Ascending aorta (tissue), 2 donors: ENCODE results near the gene BSPH1. TPM values are rescaled to one million over a fixed set of nuclear protein-coding genes. Genes with fewer than 3 reads are reported as not detected.

Source experiments
- DNase-seq, 2 donors: peaks; one replicate each; pipeline ENCODE4 v3.0.0-alpha.2; 2019; ENCODE audit warnings: low spot score in 2 of 2
- H3K27ac ChIP-seq, 2 donors: fragments of 200-600 bp; sonication (generic); one replicate each; pipeline ENCODE4 v1.5.1; 2016 to 2017; ENCODE audit warnings: mild to moderate bottlenecking in 1 of 2
- H3K27me3 ChIP-seq: fragments of 200-600 bp; sonication (generic); one replicate; pipeline ENCODE4 v1.5.1; 2017
- H3K36me3 ChIP-seq, 2 donors: fragments of 200-600 bp; sonication (generic); one replicate each; pipeline ENCODE4 v1.5.1; 2016
- H3K4me1 ChIP-seq, 2 donors: fragments of 200-600 bp; sonication (generic); one replicate each; pipeline ENCODE4 v1.5.1; 2016 to 2017; ENCODE audit warnings: mild to moderate bottlenecking in 1 of 2
- H3K4me3 ChIP-seq, 2 donors: fragments of 200-600 bp; sonication (generic); one replicate each; pipeline ENCODE4 v1.5.1; 2016 to 2017; ENCODE audit warnings: mild to moderate bottlenecking in 1 of 2
- H3K9me3 ChIP-seq, 2 donors: fragments of 200-600 bp; sonication (generic); one replicate each; pipeline ENCODE4 v1.5.1; 2016
- intact Hi-C: fragments of 100-400 bp; cut with DNase I; formaldehyde crosslinking; loops from one replicate; pipeline ENCODE4 v1.15.1; 2023
- total RNA-seq: library from RNA; depleted of rRNA; stranded (reverse); fragments of >200 nt; gene quantifications from one replicate; pipeline ENCODE4 v1.1.0, GENCODE V29; 2016
- TF ChIP-seq, protein P1 (sequence below), 3 experiments: fragments of 200-600 bp in 2 of 3; fragments of 450-650 bp in 1 of 3; sonication (generic) in 2 of 3; IDR thresholded peaks; one replicate each; pipeline ENCODE4 v1.5.1; 2016 to 2019; ENCODE audit warnings: antibody characterized with exemption in 3 of 3, mild to moderate bottlenecking in 1 of 3, moderate library complexity in 1 of 3

Gene BSPH1
- total RNA-seq, 1 donor from 2014 or later: not detected

GRCh38 chr19:48004236-48004635 is 12.3 kb upstream of the BSPH1 start:
- no peak for DNase-seq
- H3K27ac ChIP-seq: no peak overlapping the region
- TF ChIP-seq, protein P1, sequence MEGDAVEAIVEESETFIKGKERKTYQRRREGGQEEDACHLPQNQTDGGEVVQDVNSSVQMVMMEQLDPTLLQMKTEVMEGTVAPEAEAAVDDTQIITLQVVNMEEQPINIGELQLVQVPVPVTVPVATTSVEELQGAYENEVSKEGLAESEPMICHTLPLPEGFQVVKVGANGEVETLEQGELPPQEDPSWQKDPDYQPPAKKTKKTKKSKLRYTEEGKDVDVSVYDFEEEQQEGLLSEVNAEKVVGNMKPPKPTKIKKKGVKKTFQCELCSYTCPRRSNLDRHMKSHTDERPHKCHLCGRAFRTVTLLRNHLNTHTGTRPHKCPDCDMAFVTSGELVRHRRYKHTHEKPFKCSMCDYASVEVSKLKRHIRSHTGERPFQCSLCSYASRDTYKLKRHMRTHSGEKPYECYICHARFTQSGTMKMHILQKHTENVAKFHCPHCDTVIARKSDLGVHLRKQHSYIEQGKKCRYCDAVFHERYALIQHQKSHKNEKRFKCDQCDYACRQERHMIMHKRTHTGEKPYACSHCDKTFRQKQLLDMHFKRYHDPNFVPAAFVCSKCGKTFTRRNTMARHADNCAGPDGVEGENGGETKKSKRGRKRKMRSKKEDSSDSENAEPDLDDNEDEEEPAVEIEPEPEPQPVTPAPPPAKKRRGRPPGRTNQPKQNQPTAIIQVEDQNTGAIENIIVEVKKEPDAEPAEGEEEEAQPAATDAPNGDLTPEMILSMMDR (IDR thresholded peaks at IDR 0.05): no peak
- H3K4me3 ChIP-seq: no peak overlapping the region
- intact Hi-C loops: no loop called here
- no peaks in the 10 kb centered on the region for H3K27me3 ChIP-seq
- H3K4me1 ChIP-seq: no peaks in the 10 kb centered on the region
- no peaks in the 10 kb centered on the region for H3K36me3 ChIP-seq
- H3K9me3 ChIP-seq: peaks cover 0 to 1% of the 10 kb centered on the region in 2 donors

- TF ChIP-seq, protein P1 (IDR thresholded peaks at IDR 0.05): no peak
- intact Hi-C loops: no loop called here
Observed at GRCh38 chr19:48000846-48001245, 8.9 kb upstream of the BSPH1 start.

GRCh38 chr19:47998800-47999199 is 6.8 kb upstream of the BSPH1 start:
- no peak for DNase-seq
- TF ChIP-seq, protein P1 (IDR thresholded peaks at IDR 0.05): no peak
- Histone ChIP-seq H3K4me1 (no peaks in the 10 kb centered on the region), H3K36me3 (no peaks in the 10 kb centered on the region), H3K27ac (no peak overlapping the region), H3K4me3 (no peak overlapping the region), H3K9me3 (no peaks in the 10 kb centered on the region), H3K27me3 (no peaks in the 10 kb centered on the region)
- intact Hi-C loops: no loop called here

More at GRCh38 chr19:48000846-48001245, 8.9 kb upstream of the BSPH1 start:
- no peaks in the 10 kb centered on the region for H3K27me3 ChIP-seq
- H3K36me3 ChIP-seq: no peaks in the 10 kb centered on the region
- H3K27ac ChIP-seq: no peak overlapping the region
- H3K4me1 ChIP-seq: no peaks in the 10 kb centered on the region
- no peak overlapping the region for H3K4me3 ChIP-seq
- no peaks in the 10 kb centered on the region for H3K9me3 ChIP-seq
- DNase-seq: no peak

- DNase-seq: no peak
- Histone ChIP-seq H3K4me1 (no peaks in the 10 kb centered on the region), H3K9me3 (no peaks in the 10 kb centered on the region), H3K4me3 (no peak overlapping the region), H3K27me3 (no peaks in the 10 kb centered on the region), H3K36me3 (no peaks in the 10 kb centered on the region), H3K27ac (no peak overlapping the region)
- intact Hi-C loops: no loop called here
- TF ChIP-seq, protein P1 (IDR thresholded peaks at IDR 0.05): no peak
Observed at GRCh38 chr19:47996230-47996727, 4.3 kb upstream of the BSPH1 start.

DNA sequence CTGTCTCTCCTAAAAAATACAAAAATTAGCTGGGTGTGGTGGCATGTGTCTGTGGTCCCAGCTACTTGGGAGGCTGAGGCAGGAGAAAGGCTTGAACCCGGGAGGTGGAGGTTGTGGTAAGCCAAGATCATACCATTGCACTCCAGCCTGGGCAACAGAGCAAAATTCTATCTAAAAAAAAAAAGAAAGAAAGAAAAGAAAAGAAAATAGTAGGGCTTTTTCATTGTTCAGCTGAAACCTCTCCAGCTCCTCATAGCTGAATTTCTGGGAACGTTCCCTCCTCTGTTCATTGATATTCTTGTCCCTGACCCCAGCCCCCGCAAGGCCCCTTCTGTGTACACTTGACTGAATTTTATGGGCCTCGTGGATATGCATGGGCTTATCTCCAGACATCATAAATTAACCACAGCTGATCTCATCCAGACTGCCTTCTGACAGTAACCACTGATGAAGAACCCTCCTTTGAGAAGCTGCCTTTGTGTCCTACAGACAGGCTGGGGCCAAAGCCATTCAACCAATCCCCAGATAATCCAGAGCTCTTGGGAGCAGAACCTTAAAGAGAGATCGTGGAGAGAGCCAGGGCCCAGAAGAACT is 2.3 kb upstream of the BSPH1 start, which contains the start of gene ELSPBP1:
Gene ELSPBP1 (plus strand): TSS at position 424 of the 594 bp plus-strand sequence. CDS start 14,036 bp downstream, outside the sequence.
- DNase-seq: no peak
- no peaks in the 10 kb centered on the region for H3K36me3 ChIP-seq
- intact Hi-C loops: no loop called here
- H3K4me1 ChIP-seq: no peaks in the 10 kb centered on the region
- H3K9me3 ChIP-seq: no peaks in the 10 kb centered on the region
- H3K27ac ChIP-seq: no peak within 1 kb of the TSS
- H3K4me3 ChIP-seq: no peak within 1 kb of the TSS
- no peaks in the 10 kb centered on the region for H3K27me3 ChIP-seq
- TF ChIP-seq, protein P1 (IDR thresholded peaks at IDR 0.05): no peak
